Measurements from ENCODE around the gene ID2.

Gene ID2

GRCh38 chr2:8633735-8634313 is 48.0 kb upstream of the ID2 start:
- Histone ChIP-seq H2AFZ (ENCODE audit: low read length) (no peak overlapping the region), H3K27me3 (ENCODE audit: insufficient read depth, low read length, poor library complexity, severe bottlenecking) (no peaks in the 10 kb centered on the region), H4K20me1 (ENCODE audit: insufficient read depth, low read length, poor library complexity, severe bottlenecking) (no peaks in the 10 kb centered on the region), H3F3A (ENCODE audit: low read depth) (no peaks in the 10 kb centered on the region), H3K9me2 (replicated peaks; ENCODE audit: low read depth, low read length) (no peaks in the 10 kb centered on the region), H3K9ac (ENCODE audit: low read depth, low read length, poor library complexity, severe bottlenecking) (no peak overlapping the region), H3K4me2 (ENCODE audit: low read depth, low read length, poor library complexity, severe bottlenecking) (no peak overlapping the region), H3K4me3 (ENCODE audit: low read length, poor library complexity, severe bottlenecking) (no peak overlapping the region), H3K9me3 (ENCODE audit: insufficient read depth, low read depth, low read length) (no peaks in the 10 kb centered on the region), H3K36me3 (ENCODE audit: insufficient read depth, low read length) (no peaks in the 10 kb centered on the region), H3K4me1 (ENCODE audit: insufficient read depth, low read length, poor library complexity, severe bottlenecking) (peaks cover 5% of the 10 kb centered on the region), H3K79me2 (ENCODE audit: insufficient read depth, low read length) (no peaks in the 10 kb centered on the region)
- no peak for TF ChIP-seq EZH2phosphoT487 (IDR thresholded peaks at IDR 0.05; ENCODE audit: borderline replicate concordance)
- no peak for TF ChIP-seq CTCF (conservative IDR thresholded peaks at IDR 0.05; ENCODE audit: low read length)

- Histone ChIP-seq H3K36me3 (ENCODE audit: insufficient read depth, low read length) (no peaks in the 10 kb centered on the region), H3K9ac (ENCODE audit: low read depth, low read length, poor library complexity, severe bottlenecking) (no peak overlapping the region), H3K79me2 (ENCODE audit: insufficient read depth, low read length) (no peaks in the 10 kb centered on the region), H3K9me2 (replicated peaks; ENCODE audit: low read depth, low read length) (no peaks in the 10 kb centered on the region), H3K27me3 (ENCODE audit: insufficient read depth, low read length, poor library complexity, severe bottlenecking) (no peaks in the 10 kb centered on the region), H3F3A (ENCODE audit: low read depth) (no peaks in the 10 kb centered on the region), H2AFZ (ENCODE audit: low read length) (no peak overlapping the region), H4K20me1 (ENCODE audit: insufficient read depth, low read length, poor library complexity, severe bottlenecking) (no peaks in the 10 kb centered on the region), H3K4me3 (ENCODE audit: low read length, poor library complexity, severe bottlenecking) (no peak overlapping the region), H3K4me2 (ENCODE audit: low read depth, low read length, poor library complexity, severe bottlenecking) (no peak overlapping the region), H3K9me3 (ENCODE audit: insufficient read depth, low read depth, low read length) (no peaks in the 10 kb centered on the region), H3K4me1 (ENCODE audit: insufficient read depth, low read length, poor library complexity, severe bottlenecking) (no peaks in the 10 kb centered on the region)
- TF ChIP-seq CTCF (conservative IDR thresholded peaks at IDR 0.05; ENCODE audit: low read length) (no peak), EZH2phosphoT487 (IDR thresholded peaks at IDR 0.05; ENCODE audit: borderline replicate concordance) (no peak)
Observed at GRCh38 chr2:8634466-8635172, 47.2 kb upstream of the ID2 start.

- Histone ChIP-seq H3K36me3 (ENCODE audit: insufficient read depth, low read length) (no peaks in the 10 kb centered on the region), H3K9me2 (replicated peaks; ENCODE audit: low read depth, low read length) (no peaks in the 10 kb centered on the region), H3K9me3 (ENCODE audit: insufficient read depth, low read depth, low read length) (no peaks in the 10 kb centered on the region), H3K79me2 (ENCODE audit: insufficient read depth, low read length) (no peaks in the 10 kb centered on the region), H3K4me1 (ENCODE audit: insufficient read depth, low read length, poor library complexity, severe bottlenecking) (no peaks in the 10 kb centered on the region), H2AFZ (ENCODE audit: low read length) (no peak overlapping the region), H3K4me3 (ENCODE audit: low read length, poor library complexity, severe bottlenecking) (no peak overlapping the region), H3K4me2 (ENCODE audit: low read depth, low read length, poor library complexity, severe bottlenecking) (no peak overlapping the region), H4K20me1 (ENCODE audit: insufficient read depth, low read length, poor library complexity, severe bottlenecking) (no peaks in the 10 kb centered on the region), H3F3A (ENCODE audit: low read depth) (no peaks in the 10 kb centered on the region), H3K27me3 (ENCODE audit: insufficient read depth, low read length, poor library complexity, severe bottlenecking) (no peaks in the 10 kb centered on the region), H3K9ac (ENCODE audit: low read depth, low read length, poor library complexity, severe bottlenecking) (no peak overlapping the region)
- no peak for TF ChIP-seq CTCF (conservative IDR thresholded peaks at IDR 0.05; ENCODE audit: low read length)
- no peak for TF ChIP-seq EZH2phosphoT487 (IDR thresholded peaks at IDR 0.05; ENCODE audit: borderline replicate concordance)
Observed at GRCh38 chr2:8636041-8636491, 45.8 kb upstream of the ID2 start.

All from Loucy (cell line).